HCT116 (cell line): Measurements from ENCODE around the gene CACNB2. TPM values are rescaled to one million over a fixed set of nuclear protein-coding genes. Genes with fewer than 3 reads are reported as not detected.

Experiments
- total RNA-seq: library from RNA; stranded (reverse); gene quantifications from one replicate; pipeline ENCODE4 v1.2.1, GENCODE V29; 2021; ENCODE audit not compliant: unreplicated experiment

The CACNB2 gene
- total RNA-seq, 1 experiment from 2014 or later = 0.71 TPM

Other genes with a start within 250 kb of the CACNB2 start
- gene SLC39A12, start 188.5 kb upstream of the CACNB2 start, total RNA-seq = not detected